Measurements from ENCODE around the gene CXCL17. TPM values are rescaled to one million over a fixed set of nuclear protein-coding genes. Genes with fewer than 3 reads are reported as not detected.

The CXCL17 gene
- total RNA-seq, 1 experiment from 2014 or later = 0.32 TPM

DNA sequence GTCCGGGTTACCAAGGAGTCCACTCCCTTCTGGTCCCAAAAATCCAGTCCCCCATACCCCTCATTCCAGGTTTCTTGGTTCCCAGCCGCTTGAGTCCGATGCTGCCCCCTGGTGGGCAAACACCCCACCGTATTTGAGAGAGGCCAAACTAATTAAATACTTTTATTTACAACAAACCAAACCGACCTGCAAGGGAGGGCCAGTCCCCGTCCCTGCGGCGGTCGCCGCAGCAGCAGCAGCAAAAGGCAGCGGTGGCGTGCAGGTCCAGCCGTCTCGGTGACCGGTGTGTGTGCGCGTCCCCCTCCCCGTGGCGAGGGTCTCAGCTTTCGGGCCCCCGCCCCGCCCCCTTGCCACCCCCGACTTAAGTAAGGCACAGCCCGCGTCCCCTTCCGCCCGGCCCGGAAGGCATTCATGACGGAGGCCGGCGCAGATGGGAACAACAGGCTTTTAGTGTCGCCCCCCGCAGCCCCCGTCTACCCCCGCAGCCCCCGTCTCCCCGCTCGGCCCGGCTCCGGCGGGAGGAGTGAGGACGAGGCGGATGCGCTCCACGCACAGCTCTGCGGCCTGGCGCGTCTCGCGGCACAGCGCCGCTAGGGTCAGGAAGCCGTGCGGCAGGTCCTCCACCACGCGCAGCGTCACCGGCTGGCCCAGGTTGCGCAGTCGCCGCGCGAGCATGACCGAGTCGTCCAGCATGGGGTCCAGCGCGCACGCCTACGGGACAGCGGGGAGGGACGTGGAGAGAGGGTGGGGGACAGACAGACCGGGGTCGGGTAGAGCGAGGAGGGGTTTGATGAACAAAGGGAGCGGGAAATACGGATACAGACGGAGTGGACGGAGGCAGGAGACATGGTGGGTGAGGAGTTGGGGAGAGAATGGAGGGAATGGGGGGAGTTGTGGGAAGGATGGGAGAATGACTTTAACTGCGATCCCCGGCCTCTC, 41.1 kb downstream of the CXCL17 start:
- RAD21 ChIA-PET (ENCODE audit: low non-redundant PET in 1 of 2, low total read pairs in 2 of 2, uncharacterized antibody in 2 of 2, unreplicated experiment in 2 of 2) = no interaction called here
- Histone ChIP-seq H3K27me3 (ENCODE audit: insufficient read depth, low read length) (no peaks in the 10 kb centered on the region), H3K27ac (ENCODE audit: low read depth, low read length) (no peak overlapping the region), H3K4me2 (ENCODE audit: low read length) (peak overlapping the region; percentile 67), H4K20me1 (ENCODE audit: insufficient read depth) (no peaks in the 10 kb centered on the region), H3K9me2 (ENCODE audit: insufficient read depth) (no peaks in the 10 kb centered on the region), H3K79me2 (ENCODE audit: insufficient read depth, low read length) (peaks cover 32% of the 10 kb centered on the region), H3K36me3 (ENCODE audit: control insufficient read depth in 1 of 2, insufficient read depth in 2 of 2, low read length in 2 of 2) (no peaks in the 10 kb centered on the region; a peak in 1 of 4 replicates), H3K4me3 (replicated peaks in 1 of 2; ENCODE audit: low read depth in 1 of 2, low read length in 2 of 2) (peak overlapping the region; percentile 35 to 50), H3K4me1 (ENCODE audit: control insufficient read depth in 1 of 2, insufficient read depth in 2 of 2, low read length in 2 of 2) (peaks cover 5 to 28% of the 10 kb centered on the region in 2 experiments), H3K9me3 (ENCODE audit: control insufficient read depth in 1 of 2, insufficient read depth in 1 of 2, low read depth in 1 of 2, low read length in 2 of 2) (no peaks in the 10 kb centered on the region), H2AFZ (ENCODE audit: low read depth, low read length, poor library complexity, severe bottlenecking) (no peak overlapping the region), H3K9ac (ENCODE audit: low read length) (peak overlapping the region; percentile 43)
- intact Hi-C loops (cut with micrococcal nuclease) = no loop called here
- DNase-seq (ENCODE audit: low read depth, low spot score) = no peak
- BruUV-seq (replicated peaks) = no TSS peak
- CTCF ChIA-PET = interaction anchor here (0.6 to 1.9 kb wide), 8 partner anchors 11 to 269 kb away, joined by 3 to 5 read pairs (median 3); partner anchors contain the start of gene POU2F2
- POLR2A ChIA-PET = no interaction called here
- TF ChIP-seq ELF1 (IDR thresholded peaks at IDR 0.05; ENCODE audit: borderline replicate concordance, low read depth) (no peak), POLR2AphosphoS5 (IDR thresholded peaks at IDR 0.05; ENCODE audit: low read depth, low read length) (peak; percentile 21; the same call in 1 of the 2 replicates), JUND (IDR thresholded peaks at IDR 0.05) (no peak)
- TF ChIP-seq, protein P1, sequence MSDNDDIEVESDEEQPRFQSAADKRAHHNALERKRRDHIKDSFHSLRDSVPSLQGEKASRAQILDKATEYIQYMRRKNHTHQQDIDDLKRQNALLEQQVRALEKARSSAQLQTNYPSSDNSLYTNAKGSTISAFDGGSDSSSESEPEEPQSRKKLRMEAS (IDR thresholded peaks at IDR 0.05) = peak; percentile 62; the same call in 1 of the 2 replicates
- TF ChIP-seq, protein P2, sequence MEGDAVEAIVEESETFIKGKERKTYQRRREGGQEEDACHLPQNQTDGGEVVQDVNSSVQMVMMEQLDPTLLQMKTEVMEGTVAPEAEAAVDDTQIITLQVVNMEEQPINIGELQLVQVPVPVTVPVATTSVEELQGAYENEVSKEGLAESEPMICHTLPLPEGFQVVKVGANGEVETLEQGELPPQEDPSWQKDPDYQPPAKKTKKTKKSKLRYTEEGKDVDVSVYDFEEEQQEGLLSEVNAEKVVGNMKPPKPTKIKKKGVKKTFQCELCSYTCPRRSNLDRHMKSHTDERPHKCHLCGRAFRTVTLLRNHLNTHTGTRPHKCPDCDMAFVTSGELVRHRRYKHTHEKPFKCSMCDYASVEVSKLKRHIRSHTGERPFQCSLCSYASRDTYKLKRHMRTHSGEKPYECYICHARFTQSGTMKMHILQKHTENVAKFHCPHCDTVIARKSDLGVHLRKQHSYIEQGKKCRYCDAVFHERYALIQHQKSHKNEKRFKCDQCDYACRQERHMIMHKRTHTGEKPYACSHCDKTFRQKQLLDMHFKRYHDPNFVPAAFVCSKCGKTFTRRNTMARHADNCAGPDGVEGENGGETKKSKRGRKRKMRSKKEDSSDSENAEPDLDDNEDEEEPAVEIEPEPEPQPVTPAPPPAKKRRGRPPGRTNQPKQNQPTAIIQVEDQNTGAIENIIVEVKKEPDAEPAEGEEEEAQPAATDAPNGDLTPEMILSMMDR (IDR thresholded peaks at IDR 0.05 in 2 of 3, conservative IDR thresholded peaks at IDR 0.05 in 1 of 3; ENCODE audit: borderline replicate concordance in 1 of 3, insufficient read depth in 1 of 3, low read depth in 2 of 3, low read length in 2 of 3) = peak; percentile 63 to 90 (median 82); a peak in 5 of 6 replicates
- ATAC-seq = peak; percentile 23

Data from HCT116 (cell line).